NCI-H446 treated with DMSO at 0.1 percent for 48 hours (cell line): ENCODE data around the gene ARL11.

Experiments used
- DNase-seq: peaks from one replicate; lab custom pipeline; 2025; lab: John Stamatoyannopoulos, UW

Gene ARL11

GRCh38 chr13:49615836-49616675 is 12.3 kb upstream of the ARL11 start:
- no peak for DNase-seq

DNA sequence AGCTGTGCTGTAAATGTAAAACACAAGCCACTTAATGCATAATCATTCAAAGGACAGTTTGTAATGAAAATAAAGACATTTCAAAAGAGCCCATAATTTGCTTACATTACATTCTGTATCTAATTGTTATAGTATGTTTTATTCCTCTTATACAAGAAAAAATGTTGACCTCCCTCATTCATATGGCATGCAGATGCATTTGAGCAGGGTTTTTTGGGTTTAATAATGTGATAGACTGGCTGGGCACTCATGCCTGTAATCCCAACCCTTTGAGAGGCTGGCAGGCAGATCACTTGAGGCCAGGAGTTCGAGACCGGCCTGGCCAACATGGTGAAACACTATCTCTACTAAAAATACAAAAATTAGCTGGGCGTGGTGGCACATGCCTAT is 11.6 kb upstream of the ARL11 start:
- no peak for DNase-seq

- no peak for DNase-seq
Observed at GRCh38 chr13:49620170-49620621, 8.1 kb upstream of the ARL11 start.

GRCh38 chr13:49622174-49622946 is 5.9 kb upstream of the ARL11 start:
- no peak for DNase-seq

- no peak for DNase-seq
Observed at GRCh38 chr13:49624229-49624628, 4.1 kb upstream of the ARL11 start.

DNA sequence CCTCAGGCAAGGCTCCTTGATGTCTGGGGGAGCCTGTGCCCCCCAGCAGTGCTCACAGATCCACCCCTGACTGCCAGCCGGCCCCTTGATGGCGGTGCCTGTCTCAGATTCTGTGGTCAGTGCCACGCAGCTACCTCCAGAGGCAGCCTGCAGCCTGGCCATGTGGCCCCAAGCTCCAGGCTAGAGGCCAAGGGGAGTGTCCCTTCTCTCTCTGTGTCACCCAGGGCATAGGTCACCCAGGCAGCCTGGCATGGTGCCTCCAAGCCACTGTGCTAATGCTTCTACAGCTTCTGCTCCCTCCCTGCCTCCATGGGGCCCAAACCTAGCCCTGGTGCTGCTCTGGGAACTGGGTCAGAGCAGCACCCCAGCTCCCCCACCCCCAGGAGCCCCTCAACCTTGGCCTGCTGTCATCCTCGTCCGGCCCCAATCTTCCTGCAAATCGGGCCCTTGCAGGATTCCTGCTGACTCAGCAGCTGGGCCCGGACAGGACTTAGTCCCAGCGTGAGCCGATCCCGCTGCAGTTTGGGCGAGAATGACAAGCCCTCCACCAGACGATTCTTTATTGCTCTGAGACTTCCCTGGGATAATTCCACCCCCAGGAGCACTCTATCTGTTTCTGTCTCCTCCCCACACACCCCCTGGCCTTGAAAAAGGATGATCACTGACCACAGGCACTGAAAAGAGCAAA is 2.8 kb upstream of the ARL11 start:
- no peak for DNase-seq

GRCh38 chr13:49629196-49629938 is 1.1 kb downstream of the ARL11 start:
- DNase-seq: no peak

DNA sequence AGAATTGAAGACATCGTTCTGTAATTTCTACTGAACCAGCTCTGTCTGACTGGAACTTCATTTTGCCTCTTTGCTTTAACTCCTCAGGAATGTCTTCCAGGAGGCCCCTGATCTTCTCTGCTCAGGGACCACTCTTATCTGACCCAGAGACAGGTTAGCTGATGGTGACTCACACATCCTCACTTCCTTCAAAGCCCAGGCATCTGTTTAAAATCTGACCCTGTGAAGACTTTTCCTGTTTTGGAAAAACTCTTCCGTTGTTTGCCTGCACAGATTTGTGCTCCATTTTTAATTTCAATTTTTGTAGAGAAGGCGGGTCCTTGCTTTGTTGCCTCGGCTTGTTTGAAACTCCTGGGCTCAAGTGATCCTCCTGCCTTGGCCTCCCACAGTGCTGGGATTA is 1.6 kb downstream of the ARL11 start:
- DNase-seq: no peak

DNA sequence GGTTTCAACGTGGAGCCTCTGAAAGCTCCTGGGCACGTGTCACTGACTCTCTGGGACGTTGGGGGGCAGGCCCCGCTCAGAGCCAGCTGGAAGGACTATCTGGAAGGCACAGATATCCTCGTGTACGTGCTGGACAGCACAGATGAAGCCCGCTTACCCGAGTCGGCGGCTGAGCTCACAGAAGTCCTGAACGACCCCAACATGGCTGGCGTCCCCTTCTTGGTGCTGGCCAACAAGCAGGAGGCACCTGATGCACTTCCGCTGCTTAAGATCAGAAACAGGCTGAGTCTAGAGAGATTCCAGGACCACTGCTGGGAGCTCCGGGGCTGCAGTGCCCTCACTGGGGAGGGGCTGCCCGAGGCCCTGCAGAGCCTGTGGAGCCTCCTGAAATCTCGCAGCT is 2.3 kb downstream of the ARL11 start:
- no peak for DNase-seq

- no peak for DNase-seq
Observed at GRCh38 chr13:49632156-49632555, 3.8 kb downstream of the ARL11 start.

DNA sequence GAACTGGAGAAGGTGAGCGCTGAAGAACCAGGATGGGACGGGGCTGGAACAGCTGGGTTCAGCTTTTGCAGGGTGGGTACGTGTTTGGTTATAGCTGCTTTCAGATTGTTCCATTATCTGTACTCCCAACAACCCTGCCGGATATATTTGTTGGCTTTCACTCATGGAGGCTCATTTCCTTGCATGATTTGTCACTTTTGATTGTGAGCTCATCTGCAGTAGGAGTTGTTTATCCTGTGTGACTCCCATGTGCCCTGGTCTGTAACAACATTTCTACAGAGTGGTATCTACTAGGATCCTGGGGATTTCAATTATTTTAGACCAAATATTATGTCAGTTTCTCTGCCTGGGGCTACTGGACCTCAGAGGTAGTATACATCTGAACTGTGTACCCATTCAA is 5.4 kb downstream of the ARL11 start:
- no peak for DNase-seq

GRCh38 chr13:49635599-49636433 is 7.5 kb downstream of the ARL11 start:
- no peak for DNase-seq

GRCh38 chr13:49636705-49637104 is 8.4 kb downstream of the ARL11 start:
- no peak for DNase-seq

DNA sequence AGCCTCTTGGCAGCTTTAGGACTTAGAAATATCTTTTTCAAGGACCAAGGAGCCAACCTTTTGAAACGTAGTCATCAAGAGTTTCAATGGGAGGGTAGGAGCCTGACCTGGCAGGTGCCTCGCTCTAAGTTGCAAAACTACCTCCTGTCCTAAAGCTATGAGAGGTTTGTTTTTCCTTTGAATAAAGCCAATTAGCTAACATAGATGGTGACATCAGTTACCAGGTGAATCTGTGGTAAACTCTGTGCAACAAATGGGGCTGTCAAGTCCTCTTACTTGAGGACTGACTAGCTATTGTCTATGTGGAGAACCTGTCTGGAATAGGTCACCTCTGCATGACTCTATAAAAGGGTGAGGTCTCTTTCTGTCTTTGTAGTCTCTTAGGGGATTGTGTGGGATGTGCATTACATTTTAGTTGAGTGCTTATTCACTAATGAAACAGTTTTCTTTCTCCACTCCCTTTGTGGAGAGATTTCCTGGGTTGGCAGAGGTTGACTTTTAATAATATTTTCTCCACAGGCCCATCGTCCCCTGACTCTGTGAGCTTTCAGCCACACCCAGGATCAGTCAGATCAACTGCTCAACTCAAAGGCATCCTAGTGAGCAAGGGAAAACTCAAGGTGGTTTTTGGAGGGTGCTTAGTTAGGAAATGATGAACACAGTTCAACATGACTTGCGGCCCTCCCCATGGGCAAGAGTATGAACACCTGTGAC is 9.9 kb downstream of the ARL11 start:
- DNase-seq: no peak

GRCh38 chr13:49638744-49639072 is 10.4 kb downstream of the ARL11 start:
- no peak for DNase-seq

GRCh38 chr13:49641801-49642291 is 13.5 kb downstream of the ARL11 start:
- no peak for DNase-seq

DNA sequence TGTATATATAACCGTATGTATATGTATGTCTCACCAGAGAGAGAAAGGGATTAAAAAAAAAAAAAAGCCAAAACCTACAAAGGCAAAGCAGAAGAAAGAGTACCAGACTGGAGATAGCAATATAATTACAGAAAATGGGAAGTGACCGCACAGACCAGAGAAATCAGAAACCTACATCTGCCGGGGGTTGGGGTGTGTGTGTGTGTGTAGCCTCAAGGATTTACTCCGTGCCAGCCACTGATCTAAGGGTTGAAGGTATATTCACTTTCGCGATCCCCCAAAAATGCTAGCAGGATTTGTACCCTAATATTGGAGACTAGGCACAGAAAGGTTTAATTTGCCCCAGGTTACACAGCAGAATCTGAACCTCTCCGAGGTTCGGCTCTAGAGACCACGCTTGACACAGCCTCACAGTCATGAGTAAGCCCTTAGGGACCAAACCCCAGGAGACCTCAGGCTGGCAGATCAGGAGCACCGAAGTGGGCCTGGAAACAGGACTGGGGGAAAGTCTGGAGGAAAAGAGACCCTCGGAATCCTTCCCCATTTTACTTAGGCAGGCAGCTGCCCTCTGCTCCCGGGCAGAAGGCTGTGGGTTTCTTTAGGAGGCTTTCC is 14.8 kb downstream of the ARL11 start:
- DNase-seq: no peak

GRCh38 chr13:49645451-49645850 is 17.1 kb downstream of the ARL11 start:
- DNase-seq: no peak

- DNase-seq: no peak
Observed at GRCh38 chr13:49646688-49647087, 18.4 kb downstream of the ARL11 start.
